ENCODE measurements around the gene HOXA13. TPM values are rescaled to one million over a fixed set of nuclear protein-coding genes. Genes with fewer than 3 reads are reported as not detected.

Gene HOXA13
- polyA plus RNA-seq, 3 donors from 2014 or later: not detected

DNA sequence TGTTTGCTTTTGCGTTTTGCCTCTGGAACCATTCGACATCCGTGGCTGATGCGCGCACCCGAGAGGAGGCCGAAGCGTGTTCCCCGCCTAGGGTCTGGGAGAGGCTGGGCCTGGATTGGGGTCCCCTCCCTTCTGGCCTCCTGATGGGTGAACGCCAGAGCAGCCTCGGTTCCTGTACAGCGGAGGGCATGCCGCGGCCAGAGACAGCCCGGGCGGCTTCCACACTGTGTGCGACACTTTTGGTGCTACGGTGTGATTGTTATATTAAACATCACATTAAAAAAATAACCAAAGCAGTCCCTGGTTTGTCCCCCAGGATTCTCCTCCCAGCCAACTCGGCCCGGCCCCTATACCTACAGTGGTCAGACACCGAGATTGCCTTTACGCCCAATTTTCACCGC, 39.7 kb downstream of the HOXA13 start:
- Mint-ChIP-seq H3K4me3 (peak overlapping the region; percentile 74 to 82 (median 81)), H3K9me3 (peaks cover 0 to 3% (median 0%) of the 10 kb centered on the region in 6 donors), H3K36me3 (no peaks in the 10 kb centered on the region), H3K27me3 (ENCODE audit: low read depth in 3 of 3) (peaks cover 55 to 76% (median 64%) of the 10 kb centered on the region in 3 donors), H3K27ac (no peak overlapping the region), H3K4me1 (peaks cover 30 to 60% of the 10 kb centered on the region in 2 donors)
- DNase-seq: no peak

DNA sequence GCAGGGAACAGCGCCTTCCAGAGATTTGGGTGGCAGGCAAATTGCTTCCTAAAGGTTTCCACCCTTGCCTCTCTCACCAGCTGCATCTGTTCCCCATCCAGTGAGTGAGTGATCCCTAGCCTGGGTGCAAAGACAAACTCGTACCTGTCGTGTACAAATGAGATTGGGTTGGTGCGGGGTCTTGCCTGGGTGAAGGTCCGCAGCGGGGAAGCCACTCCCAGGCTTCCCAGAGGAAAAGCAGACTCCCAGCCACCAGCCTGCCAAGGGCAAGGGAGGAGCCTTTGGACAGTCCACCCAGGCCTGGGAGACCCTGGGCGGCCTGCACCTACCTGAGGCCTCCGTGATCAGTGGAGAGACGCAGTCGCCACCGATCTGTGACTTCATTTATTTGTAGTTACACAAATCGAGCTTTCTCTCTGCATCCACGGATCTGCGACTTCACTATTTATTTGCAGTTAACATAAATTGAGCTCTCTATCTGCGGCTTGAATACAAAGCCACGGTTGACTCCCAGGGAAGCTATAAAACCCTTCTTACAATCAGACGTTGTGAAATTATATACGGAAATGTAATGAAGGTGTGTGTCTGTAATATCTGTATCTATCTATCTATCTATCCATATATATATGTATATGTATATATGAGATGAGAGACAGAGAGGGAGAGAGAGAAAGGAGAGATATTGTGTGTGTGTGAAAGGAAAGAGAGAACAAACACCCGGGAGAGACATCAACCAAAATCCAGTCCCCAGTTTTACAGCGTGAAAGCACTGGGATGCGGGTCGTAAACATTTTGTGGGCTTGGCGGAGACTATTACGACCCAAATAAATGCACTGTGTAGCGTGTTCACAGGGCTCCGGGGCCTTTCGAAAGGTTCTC, 40.4 kb downstream of the HOXA13 start:
- Mint-ChIP-seq H3K9me3 (peaks cover 0 to 5% (median 0%) of the 10 kb centered on the region in 6 donors), H3K4me3 (peak overlapping the region; percentile 74 to 82 (median 81)), H3K36me3 (no peaks in the 10 kb centered on the region), H3K27me3 (ENCODE audit: low read depth in 3 of 3) (peaks cover 56 to 78% (median 67%) of the 10 kb centered on the region in 3 donors), H3K4me1 (peaks cover 32 to 61% of the 10 kb centered on the region in 2 donors), H3K27ac (no peak overlapping the region)
- DNase-seq: no peak

DNA sequence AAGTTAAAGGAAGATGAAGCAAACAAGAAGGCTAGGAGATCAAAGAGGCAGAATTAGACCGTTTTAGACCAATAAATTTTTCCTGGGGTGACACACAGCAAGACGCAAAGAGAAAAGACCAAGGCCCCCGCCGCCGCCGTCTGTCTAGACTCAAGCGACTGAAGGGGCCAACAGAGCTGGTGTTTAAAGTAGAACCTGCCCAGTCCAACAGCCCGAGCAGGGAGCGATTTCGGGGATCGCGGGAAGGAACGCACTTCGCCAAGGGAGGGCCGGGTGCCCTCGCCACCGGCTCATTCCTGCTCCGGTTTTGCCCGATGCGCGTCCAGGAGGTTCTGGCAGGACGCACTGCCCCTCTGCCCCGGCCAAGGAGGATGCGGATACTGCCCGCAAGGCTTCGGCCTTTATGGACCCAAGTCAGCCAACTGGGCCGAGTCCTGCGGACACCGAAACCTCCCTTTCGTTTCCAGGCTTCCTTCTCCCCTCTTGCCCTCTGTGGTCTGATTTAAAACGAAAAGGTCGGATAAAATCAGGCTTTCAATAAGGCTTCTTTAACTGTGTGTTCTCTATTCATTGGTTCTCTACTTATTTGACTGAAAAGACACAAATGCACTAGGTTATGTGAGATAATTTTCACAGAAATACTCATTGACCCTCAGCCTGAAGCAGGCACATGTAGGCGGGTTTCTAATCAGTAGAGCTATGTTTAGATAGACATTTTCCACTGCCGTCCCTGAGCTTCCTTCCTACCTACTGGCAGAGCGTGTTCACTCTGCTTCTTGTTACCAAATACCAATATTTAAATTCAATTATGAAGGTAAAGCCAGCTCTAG, 41.2 kb downstream of the HOXA13 start:
- no peak for DNase-seq
- Mint-ChIP-seq H3K36me3 (no peaks in the 10 kb centered on the region), H3K27ac (peak overlapping the region in 1 of 6 donors; percentile 42), H3K4me1 (peaks cover 32 to 61% of the 10 kb centered on the region in 2 donors), H3K27me3 (ENCODE audit: low read depth in 3 of 3) (peaks cover 50 to 78% (median 71%) of the 10 kb centered on the region in 3 donors), H3K4me3 (peak overlapping the region in 4 of 5 donors; percentile 4 to 54 (median 8)), H3K9me3 (peaks cover 0 to 5% (median 0%) of the 10 kb centered on the region in 6 donors)

DNA sequence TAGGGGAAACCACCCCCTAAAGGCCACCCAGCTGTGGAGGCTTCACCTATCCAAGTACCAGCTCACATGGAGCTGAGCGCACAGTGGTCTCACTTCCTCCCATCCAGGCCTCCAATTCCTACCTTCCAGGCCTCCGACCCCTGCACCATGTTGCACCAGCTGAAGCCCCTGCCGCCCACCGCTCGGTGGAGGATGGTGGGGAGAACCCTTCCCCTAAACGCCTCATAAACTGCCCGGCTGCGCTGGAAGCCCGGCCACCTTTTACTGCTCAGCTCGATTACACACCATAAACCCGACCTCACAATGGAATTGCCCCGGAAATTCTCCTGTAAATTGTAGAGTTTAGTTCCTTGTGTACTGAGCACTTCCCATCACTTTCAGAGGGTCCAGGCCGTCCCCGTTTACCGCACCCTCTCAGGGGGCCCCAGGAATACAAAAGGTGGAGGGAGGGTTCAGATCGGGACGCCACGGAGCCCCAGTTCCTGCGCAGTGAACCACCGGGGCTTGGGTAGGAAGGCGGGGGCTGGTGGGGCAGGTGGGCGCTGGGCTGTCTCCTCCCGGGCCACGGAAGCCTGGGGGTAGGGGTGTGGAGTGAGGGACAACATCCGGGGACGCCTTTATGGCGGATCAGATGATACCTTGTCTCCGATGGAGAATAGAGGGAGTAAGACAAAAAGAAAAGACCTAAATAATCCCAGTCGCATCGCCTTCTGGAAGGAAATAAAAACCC, 42.0 kb downstream of the HOXA13 start:
- Mint-ChIP-seq H3K36me3 (no peaks in the 10 kb centered on the region), H3K27me3 (ENCODE audit: low read depth in 3 of 3) (peaks cover 54 to 74% (median 74%) of the 10 kb centered on the region in 3 donors), H3K4me1 (peaks cover 32 to 57% of the 10 kb centered on the region in 2 donors), H3K27ac (no peak overlapping the region), H3K9me3 (peaks cover 0 to 3% (median 0%) of the 10 kb centered on the region in 6 donors), H3K4me3 (peak overlapping the region in 4 of 5 donors; percentile 4 to 54 (median 19))
- DNase-seq: no peak

- no peak for DNase-seq
- H3K36me3 Mint-ChIP-seq: no peaks in the 10 kb centered on the region
- no peak overlapping the region for H3K27ac Mint-ChIP-seq
- H3K27me3 Mint-ChIP-seq (ENCODE audit: low read depth in 3 of 3): peaks cover 57 to 75% (median 73%) of the 10 kb centered on the region in 3 donors
- peaks cover 37 to 59% of the 10 kb centered on the region in 2 donors for H3K4me1 Mint-ChIP-seq
- H3K9me3 Mint-ChIP-seq: peaks cover 0 to 3% (median 0%) of the 10 kb centered on the region in 6 donors
- peak overlapping the region in 4 of 5 donors; percentile 14 to 44 (median 40) for H3K4me3 Mint-ChIP-seq
Measured at GRCh38 chr7:27156916-27157701, 42.8 kb downstream of the HOXA13 start.

- H3K4me1 Mint-ChIP-seq: peaks cover 43 to 65% of the 10 kb centered on the region in 2 donors
- peak within 1 kb of the TSS in 5 of 6 donors; percentile 4 to 72 (median 57) for H3K27ac Mint-ChIP-seq
- H3K9me3 Mint-ChIP-seq: peaks cover 0 to 3% (median 0%) of the 10 kb centered on the region in 6 donors
- H3K27me3 Mint-ChIP-seq (ENCODE audit: low read depth in 3 of 3): peaks cover 57 to 79% (median 79%) of the 10 kb centered on the region in 3 donors
- DNase-seq: peak; percentile 37 to 49 (median 39)
- peak within 1 kb of the TSS; percentile 72 to 85 (median 77) for H3K4me3 Mint-ChIP-seq
- no peaks in the 10 kb centered on the region for H3K36me3 Mint-ChIP-seq
Measured at GRCh38 chr7:27156508-27156898, 43.4 kb downstream of the HOXA13 start, which contains the start of gene HOXA7. TSS of gene HOXA7 (minus strand) at chr7:27156675. CDS start at chr7:27156545, 130 bp downstream.

DNA sequence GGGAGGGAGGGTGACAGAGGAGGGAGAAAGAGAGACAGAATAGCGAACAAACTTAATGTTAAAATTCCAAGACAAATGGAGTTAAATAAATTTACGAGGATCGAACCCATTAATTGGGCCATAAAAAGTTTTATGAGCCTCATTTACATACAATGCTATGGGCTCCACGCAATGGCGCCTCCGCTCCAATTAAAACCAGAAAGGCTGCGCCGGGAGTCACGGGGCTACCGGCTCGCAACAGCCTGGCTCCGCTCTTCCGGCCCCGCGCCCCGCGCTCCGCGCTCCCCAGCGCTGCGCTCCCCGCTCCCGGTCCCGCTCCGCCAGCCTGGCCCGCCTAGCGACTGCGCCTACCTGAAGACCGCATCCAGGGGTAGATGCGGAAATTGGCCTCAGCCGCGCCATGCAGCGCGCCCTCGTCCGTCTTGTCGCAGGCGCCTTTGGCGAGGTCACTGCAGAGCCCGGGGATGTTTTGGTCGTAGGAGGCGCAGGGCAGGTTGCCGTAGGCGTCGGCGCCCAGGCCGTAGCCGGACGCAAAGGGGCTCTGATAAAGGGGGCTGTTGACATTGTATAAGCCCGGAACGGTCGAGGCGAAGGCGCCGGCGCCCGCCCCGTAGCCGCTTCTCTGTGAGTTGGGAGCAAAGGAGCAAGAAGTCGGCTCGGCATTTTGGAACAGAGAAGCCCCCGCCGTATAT, 43.9 kb downstream of the HOXA13 start:
- H3K4me3 Mint-ChIP-seq: peak overlapping the region; percentile 72 to 85 (median 77)
- peak overlapping the region in 5 of 6 donors; percentile 4 to 72 (median 50) for H3K27ac Mint-ChIP-seq
- peak; percentile 28 to 49 (median 40) for DNase-seq
- H3K36me3 Mint-ChIP-seq: no peaks in the 10 kb centered on the region
- peaks cover 45 to 67% of the 10 kb centered on the region in 2 donors for H3K4me1 Mint-ChIP-seq
- H3K27me3 Mint-ChIP-seq (ENCODE audit: low read depth in 3 of 3): peaks cover 59 to 82% (median 81%) of the 10 kb centered on the region in 3 donors
- peaks cover 0 to 3% (median 0%) of the 10 kb centered on the region in 6 donors for H3K9me3 Mint-ChIP-seq

- Mint-ChIP-seq H3K27me3 (ENCODE audit: low read depth in 3 of 3) (peaks cover 58 to 84% (median 81%) of the 10 kb centered on the region in 3 donors), H3K36me3 (no peaks in the 10 kb centered on the region), H3K27ac (peak overlapping the region; percentile 38 to 77 (median 65)), H3K9me3 (peaks cover 0 to 3% (median 0%) of the 10 kb centered on the region in 6 donors), H3K4me1 (peaks cover 49 to 72% of the 10 kb centered on the region in 2 donors), H3K4me3 (peak overlapping the region; percentile 55 to 85 (median 76))
- DNase-seq: peak in 2 of 3 donors; percentile 23 to 51
Measured at GRCh38 chr7:27154901-27155815, 44.7 kb downstream of the HOXA13 start.

DNA sequence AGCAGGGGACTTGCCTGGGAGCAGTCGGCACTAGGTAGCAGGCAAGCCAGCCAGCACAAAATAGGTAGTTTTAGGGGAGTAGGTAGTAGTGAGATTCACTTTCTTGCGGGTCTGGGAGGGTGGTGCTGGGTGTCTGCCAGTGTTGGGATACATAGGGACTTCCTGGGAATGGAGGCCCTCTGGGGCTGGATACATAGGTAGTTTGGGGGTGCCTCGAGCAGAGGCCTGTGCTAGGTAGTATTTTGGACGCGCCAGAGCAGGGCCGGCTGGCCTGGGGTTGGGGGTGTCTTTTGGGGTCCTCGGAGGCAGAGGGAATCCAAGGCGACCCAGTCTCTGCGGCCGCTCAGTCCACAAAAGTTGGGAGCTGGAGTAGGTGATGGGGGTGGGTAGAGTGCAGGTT, 45.5 kb downstream of the HOXA13 start:
- Mint-ChIP-seq H3K27ac (peak overlapping the region in 1 of 6 donors; percentile 65), H3K4me1 (peaks cover 46 to 72% of the 10 kb centered on the region in 2 donors), H3K9me3 (peaks cover 0 to 3% (median 0%) of the 10 kb centered on the region in 6 donors), H3K27me3 (ENCODE audit: low read depth in 3 of 3) (peaks cover 58 to 81% (median 76%) of the 10 kb centered on the region in 3 donors), H3K36me3 (no peaks in the 10 kb centered on the region), H3K4me3 (peak overlapping the region in 4 of 5 donors; percentile 55 to 76 (median 74))
- no peak for DNase-seq

DNA sequence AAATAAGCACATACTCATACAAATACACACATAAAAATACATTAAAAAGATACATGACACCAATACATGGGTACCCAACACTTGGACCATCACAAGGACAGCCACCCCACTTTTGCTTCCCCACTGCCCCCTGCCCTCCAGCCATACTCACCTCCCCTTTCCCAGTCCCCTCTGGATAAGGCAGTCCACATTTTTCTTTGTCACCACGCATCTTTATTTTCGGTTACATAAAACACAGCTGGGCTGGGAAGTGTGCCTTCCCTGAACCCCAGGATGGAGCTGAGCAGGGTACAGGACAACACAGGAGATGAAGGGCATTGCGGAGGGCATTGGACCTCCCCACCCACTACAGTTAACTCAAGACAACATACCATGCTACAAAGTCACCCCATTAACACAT, 46.4 kb downstream of the HOXA13 start:
- Mint-ChIP-seq H3K4me1 (peaks cover 46 to 67% of the 10 kb centered on the region in 2 donors), H3K36me3 (no peaks in the 10 kb centered on the region), H3K27ac (no peak overlapping the region), H3K4me3 (peak overlapping the region in 3 of 5 donors; percentile 14 to 35 (median 33)), H3K27me3 (ENCODE audit: low read depth in 3 of 3) (peaks cover 55 to 76% (median 74%) of the 10 kb centered on the region in 3 donors), H3K9me3 (peaks cover 0 to 3% (median 0%) of the 10 kb centered on the region in 6 donors)
- DNase-seq: no peak

Measured in immature natural killer cell (primary cell).